Endometrial microvascular endothelial cells (primary cell): ENCODE results near the gene KHK. TPM values are rescaled to one million over a fixed set of nuclear protein-coding genes. Genes with fewer than 3 reads are reported as not detected.

Experiments used
- in situ Hi-C: cut with HindIII; loops from 2 replicates; pipeline ENCODE4 v1.10.0; 2017; ENCODE audit warnings: low sequenced_read_pairs, low pct_unique_long_range_greater_than_20kb; ENCODE audit errors: inconsistent ontology term
- total RNA-seq: library from RNA; depleted of rRNA; stranded (reverse); fragments of >200 nt; gene quantifications from one replicate; pipeline ENCODE4 v1.2.3, GENCODE V29; 2015; ENCODE audit errors: inconsistent ontology term

KHK gene
- total RNA-seq, 1 donor from 2014 or later = 4.6 TPM

- in situ Hi-C loops = no loop called here
These were observed 48.9 kb downstream of the KHK start for GRCh38 chr2:27135478-27135955.

GRCh38 chr2:27136751-27137150 lies 50.2 kb downstream of the KHK start:
- in situ Hi-C loops = no loop called here

GRCh38 chr2:27137322-27137935 lies 50.9 kb downstream of the KHK start:
- in situ Hi-C loops = no loop called here

DNA sequence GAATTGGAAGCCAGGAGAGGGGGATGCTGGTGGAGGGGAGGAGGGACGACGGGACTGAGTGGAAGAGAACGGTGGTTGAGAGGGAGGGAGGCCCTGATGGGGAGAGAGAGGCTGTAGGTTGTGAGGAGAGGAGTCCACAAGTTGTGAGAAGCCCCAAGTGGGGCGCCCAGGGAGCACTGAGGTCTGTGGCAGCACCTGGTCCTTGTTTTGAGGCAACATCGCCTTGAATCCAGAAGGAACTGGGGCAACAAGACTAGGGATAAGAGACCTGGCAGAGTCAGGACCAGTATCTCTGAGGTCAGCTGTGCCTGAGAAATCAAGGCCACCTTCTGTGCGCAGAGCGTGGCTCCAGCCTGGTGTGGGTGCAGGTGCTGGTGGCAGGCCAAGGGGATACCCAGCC lies 51.5 kb downstream of the KHK start:
- in situ Hi-C loops = no loop called here

- in situ Hi-C loops = no loop called here
These were observed 52.7 kb downstream of the KHK start, which contains the start of gene PRR30 for GRCh38 chr2:27139310-27139709. PRR30 (minus strand) TSS chr2:27139410; CDS start chr2:27138329, 1,081 bp downstream.

GRCh38 chr2:27143285-27143684 lies 56.7 kb downstream of the KHK start:
- in situ Hi-C loops = no loop called here

DNA sequence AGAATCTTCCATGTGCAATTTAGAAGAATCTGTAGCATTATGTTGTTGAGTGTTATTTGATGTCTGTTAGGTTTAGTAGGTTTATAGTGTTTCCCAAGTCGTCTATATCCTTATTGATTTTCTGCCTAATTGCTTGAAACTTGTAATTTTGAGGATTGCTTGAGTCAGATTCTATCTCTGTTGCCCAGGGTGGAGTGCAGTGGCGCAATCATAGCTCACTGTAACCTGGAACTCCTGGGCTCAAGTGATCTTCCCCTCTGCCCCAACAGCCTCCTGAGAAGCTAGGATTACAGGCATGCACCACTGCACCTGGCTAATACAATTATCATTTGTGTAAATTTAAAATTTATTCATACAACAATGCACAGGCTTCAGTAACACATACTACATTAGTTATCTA lies 59.1 kb downstream of the KHK start:
- in situ Hi-C loops = no loop called here

GRCh38 chr2:27147935-27148334 lies 61.4 kb downstream of the KHK start:
- in situ Hi-C loops = no loop called here

GRCh38 chr2:27148801-27149439 lies 62.3 kb downstream of the KHK start, which contains the start of gene TCF23:
TCF23 (plus strand) TSS chr2:27149004; CDS start chr2:27149134, 130 bp downstream.
- in situ Hi-C loops = no loop called here

DNA sequence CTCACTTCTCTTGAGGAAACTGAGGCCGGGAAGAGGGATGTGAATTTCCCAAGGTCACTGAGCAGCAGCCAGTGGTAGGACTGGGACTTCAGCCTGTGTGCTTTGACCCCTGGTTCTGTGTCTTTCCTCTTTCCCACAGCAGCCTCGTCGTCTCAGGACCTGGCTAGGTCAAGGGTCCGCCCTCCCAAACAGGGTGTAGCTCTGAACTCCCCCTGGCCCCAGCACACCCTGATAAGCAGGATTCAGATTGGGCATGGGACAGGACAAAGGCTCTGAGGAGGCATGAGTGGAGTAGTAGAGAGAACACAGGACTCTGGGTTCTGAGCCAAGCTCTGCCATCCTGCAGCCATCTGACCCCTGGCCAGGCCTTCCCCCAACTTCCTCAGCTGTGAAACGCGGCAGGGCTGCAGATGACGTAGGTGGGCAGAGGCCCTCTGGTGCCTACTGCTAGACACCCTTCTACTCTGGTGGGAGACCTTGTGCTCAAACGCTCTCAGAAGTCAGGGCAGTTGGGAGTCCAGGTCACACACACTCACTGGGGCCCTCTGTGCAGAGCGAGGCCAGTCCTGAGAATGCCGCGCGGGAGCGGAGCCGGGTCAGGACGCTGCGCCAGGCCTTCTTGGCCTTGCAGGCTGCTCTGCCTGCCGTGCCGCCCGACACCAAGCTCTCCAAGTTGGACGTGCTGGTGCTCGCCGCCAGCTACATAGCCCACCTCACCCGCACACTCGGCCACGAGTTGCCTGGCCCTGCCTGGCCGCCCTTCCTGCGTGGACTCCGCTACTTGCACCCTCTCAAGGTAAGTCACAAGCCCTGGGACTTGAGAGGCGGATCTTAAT lies 63.2 kb downstream of the KHK start:
- in situ Hi-C loops = no loop called here

Other genes with a start within 250 kb of the KHK start
- not detected for gene DPYSL5, start 238.6 kb upstream of the KHK start, total RNA-seq
- 2.6 TPM for gene MAPRE3, start 116.1 kb upstream of the KHK start, total RNA-seq
- 50.4 TPM for gene TMEM214, start 53.8 kb upstream of the KHK start, total RNA-seq
- gene AGBL5, start 35.1 kb upstream of the KHK start, total RNA-seq = 13.2 TPM
- gene OST4, start 15.1 kb upstream of the KHK start, total RNA-seq = 378 TPM
- 1.5 TPM for gene EMILIN1, start 8.2 kb upstream of the KHK start, total RNA-seq
- not detected for gene CGREF1, start 32.4 kb downstream of the KHK start, total RNA-seq
- not detected for gene ABHD1, start 37.0 kb downstream of the KHK start, total RNA-seq
- gene PREB, start 47.9 kb downstream of the KHK start, total RNA-seq = 59.5 TPM
- gene PRR30, start 52.6 kb downstream of the KHK start, total RNA-seq = not detected
- gene TCF23, start 62.2 kb downstream of the KHK start, total RNA-seq = not detected
- 134 TPM for gene ATRAID, start 125.3 kb downstream of the KHK start, total RNA-seq
- 80.6 TPM for gene SLC5A6, start 125.5 kb downstream of the KHK start, total RNA-seq
- gene CAD, start 130.6 kb downstream of the KHK start, total RNA-seq = 82.7 TPM
- gene SLC30A3, start 176.3 kb downstream of the KHK start, total RNA-seq = 8.2 TPM
- not detected for gene DNAJC5G, start 188.7 kb downstream of the KHK start, total RNA-seq
- 0.56 TPM for gene TRIM54, start 195.7 kb downstream of the KHK start, total RNA-seq
- gene UCN, start 221.7 kb downstream of the KHK start, total RNA-seq = not detected
- 115 TPM for gene MPV17, start 236.3 kb downstream of the KHK start, total RNA-seq